Neural progenitor cell (in vitro differentiated cells): Measurements from ENCODE around the gene E2F8.

Experiments
- CTCF ChIP-seq: fragments of 200-600 bp; sonication (generic); IDR thresholded peaks from 2 replicates; pipeline ENCODE4 v1.5.1; 2017; ENCODE audit warnings: antibody characterized with exemption, mild to moderate bottlenecking
- EZH2 ChIP-seq: fragments of 200-600 bp; sonication (generic); IDR thresholded peaks from 2 replicates; pipeline ENCODE4 v1.6.1; 2017; ENCODE audit warnings: antibody characterized with exemption, mild to moderate bottlenecking, moderate library complexity

- TF ChIP-seq CTCF, result no peak
- TF ChIP-seq EZH2, result no peak
These were observed 53.5 kb downstream of the E2F8 start for GRCh38 chr11:19187114-19187832.
